Stimulated activated CD8-positive, alpha-beta memory T cell treated with anti-CD3 and anti-CD28 coated beads, Interleukin-12 subunit alpha, Interleukin-12 subunit beta, amount 100 ng/mL, for 24 hours (primary cell): ENCODE results near the gene CFAP299.

Experiments
- DNase-seq: peaks from one replicate; pipeline ENCODE4 v3.0.0-alpha.2; 2020; ENCODE audit errors: extremely low read depth

CFAP299 gene

DNA sequence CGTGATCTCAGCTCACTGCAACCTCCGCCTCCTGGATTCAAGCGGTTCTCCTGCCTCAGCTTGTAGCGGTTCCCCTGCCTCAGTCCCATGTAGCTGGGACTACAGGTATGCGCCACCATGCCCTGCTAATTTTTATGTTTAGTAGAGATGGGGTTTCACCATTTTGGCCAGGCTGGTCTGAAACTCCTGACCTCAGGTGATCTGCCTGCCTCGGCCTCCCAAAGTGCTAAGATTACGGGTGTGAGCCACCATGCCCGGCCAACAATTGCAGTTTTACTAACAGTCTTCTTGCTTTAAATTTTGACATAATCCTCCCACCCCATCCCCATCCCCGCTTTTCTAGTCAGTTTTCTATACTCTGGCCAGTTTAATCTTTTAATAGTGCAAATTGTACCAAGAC, 112.0 kb downstream of the CFAP299 start:
- no peak for DNase-seq

DNA sequence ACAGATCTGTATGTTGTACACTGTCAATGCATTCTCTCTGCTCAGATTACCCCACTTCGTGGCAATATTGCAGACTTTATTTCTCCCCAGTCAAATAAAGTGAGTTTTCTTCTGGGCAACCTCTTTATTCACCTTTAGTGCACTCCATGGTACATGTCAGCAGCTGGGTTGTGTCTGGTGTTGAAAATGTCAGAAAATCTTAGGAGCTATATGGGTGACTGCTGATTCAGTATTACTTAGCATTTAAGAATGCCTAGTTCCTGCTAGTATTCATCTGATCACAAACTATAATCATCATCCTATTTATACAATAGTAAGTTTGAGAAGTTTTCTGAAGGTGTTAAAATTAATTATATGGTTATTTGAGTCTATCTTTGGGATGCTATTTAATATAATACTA, 112.5 kb downstream of the CFAP299 start:
- no peak for DNase-seq

DNA sequence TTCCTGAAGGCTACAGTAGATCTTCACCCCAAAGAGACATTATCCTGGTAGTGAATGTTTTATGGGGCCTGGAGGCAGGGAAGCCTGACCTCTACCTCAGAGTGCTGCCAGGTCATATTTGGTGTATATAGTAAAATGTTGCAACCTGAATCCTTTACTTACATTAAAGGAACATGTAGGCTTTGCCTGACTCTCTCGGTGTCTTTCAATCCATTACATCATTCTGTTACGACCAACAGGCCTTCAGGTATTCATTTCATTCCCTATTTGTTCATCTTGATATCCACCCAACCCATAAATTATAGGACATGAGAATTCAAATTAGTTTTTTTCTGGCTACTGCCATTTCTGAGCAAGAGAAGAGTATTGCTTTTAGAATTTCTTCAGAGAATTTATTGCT, 116.5 kb downstream of the CFAP299 start:
- DNase-seq: no peak

DNA sequence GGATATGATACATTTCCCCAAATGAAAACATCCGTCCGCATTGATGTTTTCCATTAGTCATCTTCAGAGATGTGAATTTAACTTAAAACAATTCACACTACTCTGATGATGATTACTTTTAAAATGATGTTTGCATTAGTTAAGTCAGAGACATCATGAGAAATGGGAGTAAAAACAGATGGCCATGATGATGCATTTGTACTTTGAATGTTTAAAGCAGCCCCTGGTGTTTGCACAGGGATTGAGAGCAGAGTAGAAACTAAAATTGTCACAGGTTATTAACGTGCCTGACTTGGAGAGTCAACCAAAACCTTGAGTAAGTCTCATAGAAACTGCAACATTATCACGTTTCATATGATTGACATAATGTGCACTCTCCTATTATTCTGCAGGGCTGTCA, 117.2 kb downstream of the CFAP299 start:
- DNase-seq: no peak

DNA sequence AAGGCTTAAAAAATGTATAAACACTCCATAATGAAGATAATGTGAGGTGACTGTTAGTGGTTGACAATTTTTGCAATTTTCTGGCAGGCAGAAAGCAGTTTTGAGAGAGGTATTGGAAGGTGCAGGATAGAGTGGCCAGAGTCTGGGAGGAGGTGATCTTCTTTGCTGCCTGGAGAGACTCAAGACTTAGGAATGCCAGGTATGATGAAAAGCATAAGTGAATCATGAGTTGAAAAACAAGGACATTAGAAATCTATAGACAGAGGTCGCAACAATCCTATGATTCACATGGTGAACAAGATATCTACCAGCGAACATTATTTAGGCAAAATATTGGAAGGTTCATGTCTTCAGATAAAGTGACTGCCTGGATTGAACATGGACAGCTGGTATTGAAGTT, 118.5 kb downstream of the CFAP299 start:
- DNase-seq: no peak

DNA sequence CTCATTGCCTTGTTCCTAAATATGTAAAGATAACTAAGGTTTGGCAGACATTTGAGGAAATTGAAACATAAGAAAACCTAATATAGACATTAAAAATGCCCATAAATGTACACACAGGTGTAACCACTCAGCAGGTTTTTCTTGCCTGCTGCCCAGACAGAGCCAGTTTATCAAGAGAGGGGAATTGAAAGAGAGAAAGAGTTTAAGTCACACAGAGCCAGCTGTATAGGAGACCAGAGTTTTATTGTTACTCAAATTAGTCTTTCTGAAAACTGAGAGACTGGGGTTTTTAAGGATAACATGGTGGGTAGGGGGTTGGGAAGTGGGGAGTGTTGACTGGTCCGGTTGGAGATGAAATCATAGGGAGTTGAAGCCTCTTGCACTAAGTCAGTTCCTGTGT, 119.0 kb downstream of the CFAP299 start:
- DNase-seq: no peak

DNA sequence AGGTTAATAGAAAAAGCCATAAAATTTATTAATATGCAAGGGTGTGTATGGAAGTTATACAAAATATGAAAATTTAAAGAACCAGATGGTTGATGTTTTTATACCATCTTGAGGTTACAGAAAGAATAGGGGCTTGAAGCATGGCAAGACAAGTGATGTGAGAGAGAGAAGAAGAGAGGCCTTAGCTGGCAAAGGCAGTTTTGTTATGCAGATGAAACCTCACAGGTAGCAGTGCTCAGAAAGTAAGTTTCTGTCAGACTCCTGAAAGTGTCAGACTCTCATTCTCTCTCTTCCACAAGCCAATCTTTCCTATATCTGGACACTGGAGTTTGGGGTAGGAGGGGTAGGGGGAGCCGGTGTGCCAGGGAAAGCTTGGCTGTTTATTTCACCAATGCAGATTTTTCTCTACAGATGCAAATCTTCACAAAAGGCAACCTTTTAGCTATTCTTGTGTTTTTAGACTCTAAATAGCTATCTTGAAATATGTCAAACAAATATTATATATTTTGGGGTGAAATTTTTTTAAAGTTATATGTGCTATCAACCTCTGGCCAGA, 124.5 kb downstream of the CFAP299 start:
- no peak for DNase-seq

DNA sequence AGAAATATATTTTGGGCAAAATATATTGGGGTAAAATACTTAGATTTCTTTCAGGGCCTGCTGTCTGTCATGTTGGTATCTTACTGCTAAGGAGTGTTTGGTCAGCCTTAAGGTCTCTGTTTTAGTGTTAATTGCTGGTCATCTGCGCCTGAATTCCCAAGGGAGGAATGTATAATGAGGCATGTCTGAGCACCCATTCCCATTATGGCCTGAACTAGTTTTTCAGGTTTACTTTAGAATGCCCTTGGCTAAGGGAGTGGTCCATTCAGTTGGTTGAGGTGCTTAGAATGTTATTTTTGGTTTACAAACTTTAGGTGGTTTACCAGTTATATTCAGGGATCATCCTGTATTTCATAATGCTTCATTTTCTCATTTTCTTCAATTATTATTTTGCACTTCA, 125.9 kb downstream of the CFAP299 start:
- no peak for DNase-seq

DNA sequence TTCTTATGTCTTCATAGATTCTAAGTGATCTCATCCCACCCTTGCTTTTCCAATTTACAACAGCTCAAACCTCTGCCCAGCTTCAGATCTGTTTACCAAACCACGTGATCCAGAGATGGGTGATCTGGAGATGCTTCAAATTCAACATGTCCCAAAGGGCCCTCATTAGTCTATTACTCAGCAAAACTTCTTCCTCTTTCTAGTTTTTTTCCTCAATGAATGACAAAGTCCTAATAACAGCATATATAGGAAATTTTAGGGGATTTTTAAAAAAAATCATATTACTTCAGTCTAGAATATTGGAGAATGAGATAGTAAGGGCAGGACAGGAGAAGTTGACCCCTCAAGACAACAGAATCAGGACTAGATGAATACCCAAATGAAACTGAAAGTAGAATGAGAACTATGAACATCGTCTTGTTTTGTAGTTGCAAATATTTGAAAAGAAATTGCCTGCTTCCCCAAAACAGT, 127.1 kb downstream of the CFAP299 start:
- DNase-seq: no peak

DNA sequence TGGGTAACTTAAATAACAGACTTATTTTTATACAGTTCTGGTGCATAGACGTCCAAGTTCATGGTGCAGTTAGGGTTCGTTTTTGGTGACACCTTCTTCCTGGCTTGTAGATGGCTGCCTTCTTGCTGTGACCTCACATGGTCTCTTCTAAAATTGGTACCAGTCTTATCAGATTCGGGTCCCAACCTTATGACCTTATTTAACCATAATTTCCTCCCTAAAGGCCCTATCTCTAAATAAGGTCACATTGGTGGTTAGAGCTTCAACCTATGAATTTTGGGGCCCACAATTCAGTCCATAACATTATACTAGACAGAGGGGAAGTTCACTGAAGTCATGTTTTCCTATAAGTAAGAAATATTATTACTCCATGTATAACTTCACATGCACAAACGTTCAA, 128.0 kb downstream of the CFAP299 start:
- DNase-seq: no peak

DNA sequence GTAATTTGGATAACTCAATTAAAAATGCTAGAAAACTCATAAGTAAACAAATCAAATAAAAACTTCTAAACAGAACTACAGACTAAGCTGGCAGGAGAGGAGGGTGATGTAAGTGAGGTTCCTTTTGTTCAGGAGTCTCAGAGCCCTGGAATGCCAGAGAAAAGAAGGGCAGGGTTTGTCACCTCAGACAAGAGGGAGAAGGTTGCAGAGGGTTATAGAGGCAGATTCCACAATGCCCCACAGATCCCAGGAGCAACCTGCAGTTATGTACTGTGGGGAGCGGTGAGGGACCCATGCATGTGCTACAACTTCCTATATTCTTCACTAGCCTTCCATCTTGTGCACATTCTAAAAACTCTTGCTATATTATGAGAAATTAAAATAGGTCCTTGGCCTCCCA, 129.7 kb downstream of the CFAP299 start:
- no peak for DNase-seq

DNA sequence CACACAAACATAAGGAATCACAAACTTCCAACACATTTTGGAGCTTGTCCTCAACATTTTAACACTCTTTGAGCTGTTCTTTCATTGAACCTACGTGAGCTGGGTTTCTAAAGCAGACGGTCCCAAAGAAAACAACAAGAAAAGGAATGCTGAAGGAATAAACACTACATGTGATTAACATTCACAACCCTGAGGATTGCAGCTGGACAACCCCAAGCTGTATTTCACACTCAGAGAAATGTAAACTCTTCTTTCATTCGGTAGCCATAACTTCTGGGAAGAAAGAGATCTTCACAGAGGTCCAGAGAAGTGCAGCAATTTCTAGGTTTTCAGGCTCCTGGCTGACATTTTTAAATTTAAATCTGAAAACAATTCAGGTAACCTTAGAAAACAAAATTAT, 130.2 kb downstream of the CFAP299 start:
- DNase-seq: no peak

DNA sequence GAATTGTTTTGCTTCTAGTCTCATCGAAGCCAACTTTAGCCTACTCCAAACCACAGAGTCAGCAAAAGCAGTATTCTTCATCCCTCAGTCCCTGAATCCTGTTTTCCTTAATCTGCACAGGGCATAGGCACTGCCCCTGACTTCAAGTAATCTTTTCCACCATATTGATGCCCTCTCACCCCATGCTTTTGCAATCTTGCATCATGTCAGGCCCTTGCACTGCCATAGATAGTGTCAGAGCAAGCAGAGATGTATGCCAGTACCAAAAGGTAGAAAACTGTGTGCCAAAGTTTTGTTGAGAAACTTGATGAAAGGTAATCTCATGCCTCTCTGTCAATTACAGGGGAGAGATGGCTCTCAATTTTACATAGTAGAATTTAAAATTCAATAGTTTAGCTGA, 131.1 kb downstream of the CFAP299 start:
- no peak for DNase-seq

DNA sequence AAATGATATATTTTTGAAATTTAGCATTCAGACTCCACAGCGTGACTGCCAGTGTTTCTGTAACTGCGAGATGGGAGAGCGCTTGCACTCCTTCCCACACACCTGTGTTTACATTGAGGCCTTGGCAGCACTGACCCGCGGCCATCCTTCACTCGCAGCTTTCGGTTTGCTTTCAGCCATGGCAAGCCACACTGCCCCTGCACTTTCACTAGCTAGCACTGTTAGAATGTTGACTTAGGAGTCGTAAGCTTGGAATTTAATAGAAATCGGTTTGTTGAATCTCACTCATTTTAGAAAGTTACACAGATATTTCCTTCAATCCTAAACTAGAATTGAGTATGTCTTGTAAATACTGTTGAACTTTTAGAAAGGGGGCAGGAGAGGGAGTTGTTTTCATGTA, 136.2 kb downstream of the CFAP299 start:
- DNase-seq: no peak

DNA sequence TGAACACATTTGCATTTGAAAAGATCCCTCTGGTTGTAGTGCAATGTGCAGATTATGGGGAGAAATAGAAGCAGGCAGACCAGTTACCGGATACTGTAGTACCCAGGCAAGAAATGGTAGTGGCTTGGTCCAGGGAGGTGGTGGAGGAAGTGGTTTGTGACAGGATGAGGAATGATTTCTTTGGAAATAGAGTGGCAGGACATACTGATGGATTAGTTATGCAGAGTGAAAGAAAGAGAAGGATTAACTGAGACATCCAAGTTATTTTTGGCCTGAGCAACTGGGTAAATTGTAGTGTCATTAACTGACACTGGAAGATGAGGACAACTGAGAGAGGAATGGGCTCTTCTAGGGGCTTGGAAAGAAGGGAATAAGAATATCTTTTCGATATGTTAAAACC, 139.7 kb downstream of the CFAP299 start:
- DNase-seq: no peak

DNA sequence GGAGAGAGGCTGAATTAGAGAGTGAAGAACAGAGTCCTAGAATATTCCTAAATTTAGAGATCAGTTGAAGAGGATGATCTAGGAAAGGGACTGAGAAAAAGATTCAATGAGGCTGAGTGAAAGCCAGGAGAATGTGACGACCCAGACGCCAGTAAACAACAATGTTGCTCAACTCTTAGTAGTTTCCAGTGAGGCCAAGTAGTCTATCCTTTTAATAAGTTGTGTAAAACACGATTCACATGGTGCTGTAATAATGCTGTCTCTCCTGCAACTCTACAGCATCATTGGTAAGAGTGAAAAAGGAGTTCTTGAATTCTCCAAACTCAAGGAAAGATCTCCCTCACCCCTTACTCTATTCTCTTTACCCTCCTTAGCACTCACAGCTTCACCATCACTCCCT, 140.3 kb downstream of the CFAP299 start:
- no peak for DNase-seq

DNA sequence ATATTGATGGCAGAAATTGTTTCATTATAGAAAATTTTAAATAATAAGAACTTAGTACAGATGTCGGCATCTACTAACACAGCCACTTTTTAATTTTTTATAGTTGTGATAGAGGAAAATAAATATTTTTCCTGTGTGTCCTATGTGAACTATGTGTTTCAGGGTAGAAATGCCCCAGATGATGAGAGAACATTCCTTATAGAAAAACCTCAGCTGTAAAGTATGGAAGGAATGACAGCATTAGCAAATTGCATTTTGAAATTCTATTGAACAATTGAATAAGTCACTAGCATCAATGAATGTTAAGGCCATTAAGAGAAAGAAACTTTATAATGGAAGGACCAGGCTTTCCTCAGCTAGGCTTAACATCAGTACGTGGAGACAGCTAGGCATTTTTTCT, 149.2 kb downstream of the CFAP299 start:
- DNase-seq: no peak

DNA sequence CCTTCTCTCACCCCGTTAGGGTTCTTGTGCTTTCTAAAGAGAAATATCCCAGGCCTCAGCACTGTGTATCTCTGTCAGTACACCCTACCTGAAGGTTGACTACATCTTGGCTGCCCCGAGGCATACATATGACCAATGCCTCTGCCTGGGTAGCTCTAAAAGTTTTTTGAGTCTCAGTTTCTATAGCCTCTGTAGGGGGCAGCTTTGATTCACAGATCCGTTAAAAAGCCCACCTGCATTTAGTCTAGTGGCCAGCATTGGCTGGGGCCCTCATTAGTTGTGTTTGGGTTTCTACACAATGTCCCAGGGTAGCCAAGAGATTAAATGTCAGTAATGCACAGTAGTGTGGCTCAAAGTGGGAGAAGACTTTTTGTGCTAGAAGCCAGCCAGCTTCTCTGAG, 151.1 kb downstream of the CFAP299 start:
- DNase-seq: no peak

DNA sequence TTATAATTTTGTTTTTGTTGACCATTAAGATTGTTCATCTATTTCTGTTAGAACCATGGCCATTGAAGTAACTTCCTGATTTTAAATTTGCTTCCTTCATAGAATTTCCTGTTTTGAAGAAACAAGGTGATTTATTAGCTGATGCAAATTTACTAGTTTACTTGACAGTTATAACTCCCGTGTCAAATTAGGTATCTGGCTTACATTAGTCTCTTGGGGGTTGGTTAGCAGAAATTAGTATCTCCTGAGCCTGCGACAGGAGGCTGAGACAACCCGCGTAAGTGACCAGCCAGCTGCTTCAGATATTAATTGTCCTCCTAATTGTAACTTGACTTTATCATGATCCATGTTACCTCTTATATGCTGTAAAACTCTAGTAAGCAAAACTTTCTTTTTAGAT, 154.3 kb downstream of the CFAP299 start:
- DNase-seq: no peak

DNA sequence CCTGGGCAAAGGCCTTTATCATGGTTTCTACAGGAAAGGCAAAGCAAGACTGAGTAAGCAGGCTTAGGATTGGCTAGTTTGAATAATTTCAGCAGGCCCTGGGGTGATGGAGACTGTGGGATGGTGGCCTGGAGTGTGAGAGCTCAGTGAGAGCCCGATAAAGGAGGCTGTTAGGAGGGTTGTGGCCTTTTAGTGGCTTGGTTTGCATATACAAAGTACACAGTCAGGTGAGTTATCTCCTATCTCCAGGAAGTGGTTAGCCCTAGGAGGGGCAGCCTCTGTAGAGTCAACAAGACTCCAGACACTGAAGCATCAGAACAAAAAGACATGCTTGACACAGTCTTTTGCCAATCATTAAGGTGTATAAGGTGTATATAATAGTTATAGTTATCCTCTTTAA, 157.2 kb downstream of the CFAP299 start:
- DNase-seq: no peak

DNA sequence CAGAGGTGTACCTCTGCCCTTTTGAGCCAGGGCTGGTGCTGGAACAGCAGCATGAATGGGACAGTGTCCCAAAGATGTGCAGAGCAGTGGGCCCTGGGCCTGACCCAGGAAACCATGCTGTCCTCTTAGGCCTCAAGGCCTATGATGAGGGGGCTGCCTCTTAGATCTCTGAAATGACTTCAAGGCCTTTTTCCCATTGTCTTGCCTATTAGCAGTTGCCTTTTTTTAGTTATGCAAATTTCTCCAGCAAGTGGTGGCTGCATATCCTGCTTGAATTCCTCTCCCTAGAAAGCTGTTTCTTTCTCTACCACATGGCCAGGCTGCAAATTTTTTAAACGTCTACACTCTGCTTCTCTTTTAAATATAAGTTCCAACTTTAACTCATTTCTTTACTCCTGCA, 160.3 kb downstream of the CFAP299 start:
- DNase-seq: no peak

DNA sequence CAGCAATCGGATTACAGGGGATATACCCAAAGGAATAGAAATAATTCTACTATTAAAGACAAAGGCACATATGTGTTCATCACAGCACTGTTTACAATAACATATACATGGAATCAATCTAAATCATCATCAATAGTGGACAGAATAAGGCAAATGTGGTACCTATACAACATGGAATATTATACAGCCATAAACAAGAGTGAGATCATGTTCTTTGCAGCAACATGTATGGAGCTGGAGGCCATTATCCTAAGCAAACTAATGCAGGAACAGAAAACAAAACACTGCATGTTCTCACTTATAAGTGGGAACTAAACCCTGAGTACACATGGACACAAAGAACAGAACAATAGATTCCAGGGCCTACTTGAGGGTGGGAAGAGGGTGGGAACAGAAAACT, 163.2 kb downstream of the CFAP299 start:
- DNase-seq: no peak

DNA sequence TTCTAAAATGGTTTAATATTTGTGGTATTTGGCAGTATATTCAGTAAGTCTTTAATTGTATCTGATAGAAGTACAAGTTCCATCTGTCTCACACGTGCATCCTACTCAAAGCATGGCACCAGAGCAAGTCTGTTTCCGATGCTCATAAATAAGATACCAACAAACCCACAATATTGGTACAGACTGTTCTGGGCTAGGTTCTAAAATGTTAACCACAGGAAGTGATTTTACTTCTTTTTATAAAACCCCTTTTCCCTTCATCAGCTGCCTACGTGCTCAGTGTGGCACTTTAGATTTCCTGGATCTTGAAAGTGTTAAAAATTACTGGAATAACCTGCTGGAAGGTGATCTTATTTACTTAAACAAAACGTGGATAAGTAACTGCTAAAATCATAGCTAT, 165.1 kb downstream of the CFAP299 start:
- DNase-seq: no peak

DNA sequence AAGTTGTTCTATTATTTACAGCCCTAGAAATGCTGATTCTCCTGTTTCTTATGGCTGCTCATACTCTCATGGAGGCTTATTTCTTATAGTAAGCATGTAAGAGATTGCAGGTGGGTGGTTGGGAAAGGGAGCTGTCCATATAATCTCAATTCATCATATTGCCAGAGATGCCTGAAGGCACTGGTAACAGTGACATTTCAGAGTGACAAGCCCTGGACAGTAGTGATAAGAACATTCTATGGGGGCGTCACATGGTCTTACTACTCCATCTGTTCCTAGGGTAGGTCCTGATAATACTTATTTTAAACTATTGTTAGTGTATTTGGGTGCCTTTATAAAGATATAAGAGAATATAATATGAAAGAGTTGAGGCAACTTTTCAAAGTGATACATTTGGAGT, 171.5 kb downstream of the CFAP299 start:
- DNase-seq: no peak

DNA sequence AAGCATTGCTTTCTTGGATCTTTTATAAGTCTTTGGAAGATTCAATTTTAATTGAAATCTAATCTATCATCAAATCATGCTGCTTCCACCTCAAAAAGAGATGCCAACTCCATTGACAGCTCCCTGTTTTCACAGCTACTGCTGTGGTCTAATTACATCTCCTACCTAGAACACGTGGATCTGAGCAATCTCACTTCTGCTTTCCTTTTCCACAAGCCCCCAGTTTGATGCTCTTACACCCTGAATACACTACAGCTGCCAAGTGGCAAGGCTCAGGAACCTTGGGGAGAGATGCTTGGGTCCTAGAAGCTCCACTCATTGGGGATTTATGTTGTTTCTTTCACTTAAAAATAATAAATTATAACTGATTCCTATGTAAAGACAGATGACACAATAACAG, 172.0 kb downstream of the CFAP299 start:
- no peak for DNase-seq
